ENCODE results near the gene FANCF.
"Not testable (repeated sequence)": the region's sequence is repeated elsewhere in the genome, so short reads cannot be mapped to it uniquely, and the experiment has no call there.

FANCF gene

DNA sequence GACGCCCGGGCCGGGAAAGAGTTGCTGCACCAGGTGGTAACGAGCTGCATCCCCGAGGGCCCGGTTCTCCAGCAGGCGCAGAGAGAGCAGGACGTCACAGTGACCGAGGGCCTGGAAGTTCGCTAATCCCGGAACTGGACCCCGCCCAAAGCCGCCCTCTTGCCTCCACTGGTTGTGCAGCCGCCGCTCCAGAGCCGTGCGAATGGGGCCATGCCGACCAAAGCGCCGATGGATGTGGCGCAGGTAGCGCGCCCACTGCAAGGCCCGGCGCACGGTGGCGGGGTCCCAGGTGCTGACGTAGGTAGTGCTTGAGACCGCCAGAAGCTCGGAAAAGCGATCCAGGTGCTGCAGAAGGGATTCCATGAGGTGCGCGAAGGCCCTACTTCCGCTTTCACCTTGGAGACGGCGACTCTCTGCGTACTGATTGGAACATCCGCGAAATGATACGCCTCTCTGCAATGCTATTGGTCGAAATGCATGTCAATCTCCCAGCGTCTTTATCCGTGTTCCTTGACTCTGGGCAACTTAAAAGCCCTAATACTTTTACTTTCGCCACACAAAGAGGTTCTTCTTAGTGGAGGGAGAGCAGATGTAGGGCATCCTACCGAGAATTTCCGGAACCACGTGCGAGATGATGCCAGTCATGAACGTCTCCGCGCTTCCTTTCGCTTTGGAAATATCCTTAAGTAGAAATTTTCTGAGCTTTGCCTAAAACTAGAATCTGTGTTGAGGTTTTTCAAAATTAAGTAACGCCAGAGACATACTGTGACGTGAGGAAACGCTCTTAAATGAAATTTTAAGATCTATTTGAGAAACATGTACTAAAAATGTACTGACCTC lies at the start of gene FANCF:
FANCF (minus strand) TSS at position 376 of the 840 bp plus-strand sequence; CDS start at position 363, 13 bp downstream.
- peak; percentile 57 to 79 for DNase-seq (ENCODE audit: low read depth in 2 of 2)

DNA sequence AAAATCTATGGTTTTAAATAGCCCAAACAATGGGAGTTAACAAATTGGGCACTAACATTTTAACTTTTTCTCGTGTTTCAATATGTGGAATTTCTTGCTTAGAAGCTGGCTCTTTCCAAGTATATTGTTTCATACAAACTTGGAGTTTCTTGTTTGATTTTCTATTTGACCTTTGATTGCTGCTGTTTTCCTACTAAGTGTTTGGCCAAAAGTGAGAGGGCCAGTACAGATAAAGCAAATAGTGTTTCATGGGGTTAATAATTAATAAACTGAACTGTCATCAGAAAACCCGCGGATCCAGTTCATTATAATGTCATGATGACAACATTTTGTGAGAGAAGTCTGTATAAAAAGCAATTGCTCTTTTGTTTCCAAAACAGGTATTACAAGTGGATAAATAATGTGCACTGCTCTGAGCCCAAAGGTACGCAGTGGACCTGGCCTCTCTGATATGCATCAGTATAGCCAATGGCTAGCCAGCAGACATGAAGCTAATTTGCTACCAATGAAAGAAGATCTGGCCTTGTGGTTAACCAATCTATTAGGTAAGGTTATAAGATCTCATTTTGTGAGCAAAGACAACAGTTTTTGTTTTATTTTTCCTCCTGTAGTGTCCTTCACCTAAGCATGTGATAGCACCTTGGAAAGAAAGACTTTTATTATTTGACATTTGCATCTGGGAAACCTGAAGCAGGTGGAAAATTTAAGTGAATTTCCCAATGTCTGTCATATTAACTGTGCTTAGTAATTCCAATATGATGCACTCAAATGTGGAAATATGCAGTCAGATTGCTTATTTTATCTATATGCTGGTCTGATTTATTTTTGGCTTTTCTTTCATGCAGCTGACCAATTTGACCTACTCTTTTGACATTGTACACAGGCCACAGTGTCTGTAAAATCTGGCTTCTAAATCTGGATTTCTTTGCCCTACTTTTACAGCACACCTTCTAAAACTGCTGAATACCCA lies 49.1 kb upstream of the FANCF start:
- no peak for DNase-seq (ENCODE audit: low read depth in 2 of 2)

DNA sequence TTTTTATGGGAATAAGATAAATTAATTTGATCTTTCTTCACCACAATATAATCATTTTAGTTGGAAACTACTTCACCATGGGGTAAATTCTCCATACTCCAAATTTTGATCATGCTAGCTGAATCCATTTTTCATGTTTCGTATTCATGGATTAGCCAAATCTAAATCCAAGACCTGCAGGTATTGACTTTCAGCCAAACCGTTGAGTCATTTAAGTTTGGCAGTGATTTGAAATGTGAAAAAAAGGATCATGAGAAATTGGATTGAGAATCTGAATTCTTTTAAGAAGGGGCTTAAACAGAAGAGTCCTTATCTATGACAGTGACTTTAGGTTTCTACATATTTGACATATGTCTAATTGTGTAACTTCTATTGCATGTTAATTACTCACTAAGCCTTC lies 46.1 kb upstream of the FANCF start:
- DNase-seq (ENCODE audit: low read depth in 2 of 2) = no peak

DNA sequence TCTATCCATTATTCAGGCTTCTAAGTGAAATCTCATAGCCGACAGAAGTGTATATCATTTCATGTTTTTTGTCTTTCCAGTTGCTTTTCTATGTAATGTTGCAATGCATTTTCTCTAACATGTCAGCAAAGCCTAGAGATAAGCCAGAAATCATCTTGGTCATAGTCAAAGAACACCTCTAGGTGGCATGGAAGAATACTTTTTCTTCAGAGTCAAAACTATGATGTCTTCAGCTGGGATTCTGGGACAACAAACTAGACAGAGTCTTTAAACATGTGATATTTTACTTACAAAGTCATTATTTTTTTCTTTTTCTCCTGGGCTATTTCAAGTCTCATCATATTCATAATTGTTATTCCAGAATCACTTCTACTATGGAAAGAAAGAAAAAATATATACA lies 45.2 kb upstream of the FANCF start:
- DNase-seq (ENCODE audit: low read depth in 2 of 2) = no peak

- DNase-seq (ENCODE audit: low read depth in 2 of 2) = no peak
These were observed 43.7 kb upstream of the FANCF start for GRCh38 chr11:22669368-22669767.

- DNase-seq (ENCODE audit: low read depth in 2 of 2) = no peak
These were observed 42.6 kb upstream of the FANCF start for GRCh38 chr11:22668005-22668796.

DNA sequence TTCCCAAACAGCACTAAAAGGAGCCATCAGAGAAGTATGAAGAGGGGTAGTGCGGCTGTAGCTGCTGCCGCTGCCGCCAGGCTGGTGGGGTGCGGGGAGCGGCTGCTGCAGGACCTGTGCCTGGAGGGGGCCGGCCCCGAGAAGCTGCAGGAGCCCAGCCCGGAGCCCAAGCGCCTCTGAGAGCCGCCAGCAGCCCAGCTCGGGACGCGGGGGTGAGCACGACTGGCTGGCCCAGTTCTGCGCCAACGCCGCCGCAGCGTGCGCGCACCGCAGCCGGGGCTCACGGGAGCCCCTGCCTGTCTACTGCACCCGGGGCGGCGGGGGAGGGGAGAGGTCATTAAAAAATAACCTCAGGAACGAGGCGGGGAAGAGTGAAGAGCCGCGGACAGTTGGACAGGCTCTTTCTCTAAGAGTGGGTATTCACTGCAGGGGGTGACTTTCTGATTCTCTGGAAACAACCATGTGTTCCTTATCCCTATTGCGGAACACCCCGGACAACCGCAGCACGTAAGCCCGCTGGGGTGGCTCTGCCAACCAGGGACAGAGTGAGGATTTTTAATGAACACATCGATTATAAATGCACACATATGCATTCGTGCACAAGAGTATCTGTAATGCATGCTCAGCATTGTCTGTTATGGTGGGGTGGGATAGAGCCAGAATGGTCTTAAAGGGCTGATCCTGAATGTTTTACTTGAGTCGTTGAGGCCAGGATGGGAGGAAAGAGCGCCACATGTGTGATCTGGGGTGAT lies 41.2 kb upstream of the FANCF start:
- DNase-seq (ENCODE audit: low read depth in 2 of 2) = peak in 1 of 2 donors; percentile 6

GRCh38 chr11:22666325-22666687 lies 40.7 kb upstream of the FANCF start, which contains the start of gene GAS2:
Gene GAS2, plus strand, starts transcription at chr11:22666611. Its CDS starts 8,259 bp downstream, at chr11:22674870.
- DNase-seq (ENCODE audit: low read depth in 2 of 2) = no peak

DNA sequence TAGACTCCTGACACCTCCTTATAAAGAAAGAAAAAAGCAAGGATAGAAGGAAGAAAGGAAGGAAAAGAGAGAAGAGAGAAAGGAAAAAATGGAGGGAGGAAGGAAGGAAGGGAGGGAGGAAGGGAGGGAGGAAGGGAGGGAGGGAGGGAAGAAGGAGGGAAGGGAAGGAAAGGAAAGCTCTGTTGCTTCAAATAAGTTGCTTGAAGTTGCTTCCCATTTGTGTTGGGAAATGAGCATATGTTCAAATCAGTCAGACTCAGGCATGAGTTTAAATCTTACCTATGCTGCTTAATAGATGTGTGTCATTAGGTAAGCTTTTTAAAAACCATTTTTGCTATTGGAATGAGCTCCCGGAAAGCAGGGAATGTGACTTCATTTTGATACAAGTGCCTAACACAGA lies 34.2 kb upstream of the FANCF start:
- no peak for DNase-seq (ENCODE audit: low read depth in 2 of 2)

GRCh38 chr11:22657101-22657694 lies 31.6 kb upstream of the FANCF start:
- DNase-seq (ENCODE audit: low read depth in 2 of 2) = no peak

- no peak for DNase-seq (ENCODE audit: low read depth in 2 of 2)
These were observed 30.5 kb upstream of the FANCF start for GRCh38 chr11:22656130-22656529.

DNA sequence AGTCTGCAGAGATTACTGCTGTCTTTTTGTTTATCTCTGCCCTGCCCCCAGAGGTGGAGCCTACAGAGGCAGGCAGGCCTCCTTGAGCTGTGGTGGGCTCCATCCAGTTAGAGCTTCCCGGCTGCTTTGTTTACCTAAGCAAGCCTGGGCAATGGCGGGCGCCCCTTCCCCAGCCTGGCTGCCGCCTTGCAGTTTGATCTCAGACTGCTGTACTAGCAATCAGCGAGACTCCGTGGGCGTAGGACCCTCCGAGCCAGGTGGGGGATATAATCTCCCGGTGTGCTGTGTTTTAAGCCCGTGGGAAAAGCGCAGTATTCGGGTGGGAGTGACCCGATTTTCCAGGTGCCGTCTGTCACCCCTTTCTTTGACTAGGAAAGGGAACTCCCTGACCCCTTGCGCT lies 26.7 kb upstream of the FANCF start:
- DNase-seq (ENCODE audit: low read depth in 2 of 2) = not testable (repeated sequence)

- no peak for DNase-seq (ENCODE audit: low read depth in 2 of 2)
These were observed 15.9 kb upstream of the FANCF start for GRCh38 chr11:22641559-22641958.

DNA sequence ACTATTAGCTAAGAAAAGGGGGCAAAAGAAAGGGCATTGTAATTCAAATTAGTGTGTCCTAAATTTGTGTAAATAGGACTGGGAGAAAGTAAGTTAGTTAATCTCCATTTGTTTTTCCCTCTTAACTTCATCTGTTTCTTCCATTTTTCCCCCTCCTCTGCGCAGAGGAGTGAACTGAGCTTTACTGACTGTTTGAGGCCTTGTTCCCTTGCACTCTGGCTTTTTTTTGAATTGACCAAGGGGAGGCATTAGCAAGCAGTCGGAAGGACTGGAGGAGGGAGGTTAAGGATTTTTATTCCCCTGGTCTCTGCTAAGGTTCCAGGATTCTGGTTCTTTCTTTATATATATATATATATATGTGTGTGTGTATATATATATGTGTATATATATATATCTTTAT lies 15.2 kb upstream of the FANCF start:
- no peak for DNase-seq (ENCODE audit: low read depth in 2 of 2)

- no peak for DNase-seq (ENCODE audit: low read depth in 2 of 2)
These were observed 10.1 kb upstream of the FANCF start for GRCh38 chr11:22635689-22636088.

- no peak for DNase-seq (ENCODE audit: low read depth in 2 of 2)
These were observed 9.4 kb upstream of the FANCF start for GRCh38 chr11:22634897-22635629.

DNA sequence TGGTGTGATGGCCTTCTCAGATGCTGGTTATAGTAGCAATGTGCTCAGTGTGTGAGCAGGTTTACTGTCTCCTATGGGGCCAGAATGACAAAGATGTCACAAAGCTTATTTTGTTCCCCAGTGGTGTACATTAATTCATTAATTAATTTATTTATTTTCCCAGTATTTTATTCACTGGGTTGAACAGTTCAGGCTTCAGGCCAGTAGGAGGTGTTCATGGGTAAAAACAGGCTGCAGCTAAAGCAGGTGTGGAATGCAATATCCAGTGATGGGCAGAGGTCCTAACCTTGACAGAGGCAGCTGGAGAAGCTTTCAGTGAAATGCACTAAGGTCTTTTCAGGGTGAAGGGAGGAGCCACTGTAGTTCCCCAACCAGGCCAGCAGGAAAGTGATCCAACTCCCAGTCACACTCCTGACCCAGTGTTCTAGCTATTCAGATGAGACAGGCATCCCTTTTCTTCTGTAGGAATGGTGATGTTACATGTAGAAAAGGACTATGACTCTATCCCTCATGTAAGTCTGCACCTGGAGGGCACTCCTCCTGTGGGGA lies 7.8 kb upstream of the FANCF start:
- no peak for DNase-seq (ENCODE audit: low read depth in 2 of 2)

DNA sequence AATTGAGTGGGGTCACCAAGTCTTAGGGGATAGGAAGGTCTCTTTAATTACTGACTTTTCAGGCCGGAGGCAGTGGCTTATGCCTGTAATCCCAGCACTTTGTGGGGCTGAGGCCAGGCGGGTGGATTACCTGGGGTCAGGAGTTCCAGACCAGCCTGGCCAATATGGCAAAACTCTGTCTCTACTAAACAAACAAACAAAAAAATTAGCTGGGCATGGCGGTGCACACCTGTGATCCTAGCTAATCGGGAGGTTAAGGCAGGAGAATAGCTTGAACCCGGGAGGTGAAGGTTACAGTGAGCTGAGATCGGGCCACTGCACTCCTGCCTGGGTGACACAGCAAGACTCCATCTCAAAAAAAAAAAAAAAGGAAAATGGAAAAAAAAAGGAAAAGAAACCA lies 1.8 kb upstream of the FANCF start:
- DNase-seq (ENCODE audit: low read depth in 2 of 2) = no peak

GRCh38 chr11:22626573-22627239 lies 1.1 kb upstream of the FANCF start:
- DNase-seq (ENCODE audit: low read depth in 2 of 2) = no peak
